Prostate gland (tissue), 2 donors: Measurements from ENCODE around the gene CTBS.

Experiments used
- CTCF ChIP-seq, 4 experiments: fragments of 200-600 bp in 2 of 4; fragments of 450-650 bp in 2 of 4; sonication (generic) in 2 of 4; IDR thresholded peaks; 1 replicate in 3 of 4; 2 replicates in 1 of 4; pipeline ENCODE4 v1.5.1; 2016 to 2019; ENCODE audit warnings: antibody characterized with exemption in 4 of 4, mild to moderate bottlenecking in 2 of 4, moderate library complexity in 2 of 4
- POLR2AphosphoS5 ChIP-seq: sonication (generic); formaldehyde crosslinking; IDR thresholded peaks from one replicate; pipeline ENCODE4 v1.6.1; 2017; ENCODE audit warnings: antibody characterized with exemption

- TF ChIP-seq POLR2AphosphoS5 = no peak
- TF ChIP-seq CTCF (IDR thresholded peaks at IDR 0.05) = no peak
These were observed 33.5 kb downstream of the CTBS start for GRCh38 chr1:84540759-84541158.
